HG03095 (cell line): ENCODE results near the gene SLC16A3.

ENCODE experiments used
- ATAC-seq: cut with Tn5 transposase; IDR thresholded peaks from one replicate; pipeline ENCODE4 v1.9.1; 2021; ENCODE audit warnings: moderate library complexity; ENCODE audit not compliant: unreplicated experiment

Gene SLC16A3

GRCh38 chr17:82221341-82221902, 7.4 kb upstream of the SLC16A3 start:
- no peak for ATAC-seq

- no peak for ATAC-seq
Observed at GRCh38 chr17:82222816-82223215, 6.0 kb upstream of the SLC16A3 start.

- no peak for ATAC-seq
Observed at GRCh38 chr17:82223517-82223916, 5.3 kb upstream of the SLC16A3 start.

GRCh38 chr17:82224666-82225065, 4.2 kb upstream of the SLC16A3 start:
- ATAC-seq = no peak

GRCh38 chr17:82225368-82226029, 3.3 kb upstream of the SLC16A3 start:
- no peak for ATAC-seq

- no peak for ATAC-seq
Observed at GRCh38 chr17:82226146-82226808, 2.6 kb upstream of the SLC16A3 start.

GRCh38 chr17:82226809-82227628, 1.8 kb upstream of the SLC16A3 start:
- no peak for ATAC-seq

- ATAC-seq = no peak
Observed at GRCh38 chr17:82227629-82228277, 1.1 kb upstream of the SLC16A3 start.

GRCh38 chr17:82228278-82228841, 482 bp upstream of the SLC16A3 start:
- ATAC-seq = peak; percentile 30

- no peak for ATAC-seq
Observed at GRCh38 chr17:82229698-82230608, 1.1 kb downstream of the SLC16A3 start.

- ATAC-seq = no peak
Observed at GRCh38 chr17:82230609-82231311, 1.9 kb downstream of the SLC16A3 start.

- ATAC-seq = no peak
Observed at GRCh38 chr17:82231312-82231561, 2.4 kb downstream of the SLC16A3 start.

- no peak for ATAC-seq
Observed at GRCh38 chr17:82231562-82232321, 2.9 kb downstream of the SLC16A3 start.

- no peak for ATAC-seq
Observed at GRCh38 chr17:82232322-82232820, 3.5 kb downstream of the SLC16A3 start.

GRCh38 chr17:82232876-82233785, 4.3 kb downstream of the SLC16A3 start:
- no peak for ATAC-seq

GRCh38 chr17:82234211-82235055, 5.6 kb downstream of the SLC16A3 start:
- ATAC-seq = no peak
